Right atrium auricular region (tissue), 2 donors: ENCODE measurements around the gene TSPYL1. TPM values are rescaled to one million over a fixed set of nuclear protein-coding genes. Genes with fewer than 3 reads are reported as not detected.

Source experiments
- DNase-seq: peaks from one replicate; pipeline ENCODE4 v3.0.0-alpha.2; 2019; ENCODE audit warnings: low spot score
- H3K27ac ChIP-seq, 2 donors: fragments of 200-600 bp; sonication (generic); 1 replicate in 1 of 2; 2 replicates in 1 of 2; pipeline ENCODE4 v1.5.1; 2016 to 2019
- H3K27me3 ChIP-seq, 2 donors: fragments of 200-600 bp; sonication (generic); one replicate each; pipeline versions ENCODE4 v1.5.1 to v1.6.0; 2017 to 2019
- H3K36me3 ChIP-seq: fragments of 200-600 bp; sonication (generic); one replicate; pipeline ENCODE4 v1.5.1; 2016
- H3K4me1 ChIP-seq, 2 donors: fragments of 200-600 bp; sonication (generic); one replicate each; pipeline versions ENCODE4 v1.5.1 to v1.6.0; 2017 to 2019
- H3K4me3 ChIP-seq, 2 donors: fragments of 200-600 bp; sonication (generic); 1 replicate in 1 of 2; 2 replicates in 1 of 2; pipeline ENCODE4 v1.5.1; 2017 to 2019; ENCODE audit warnings: mild to moderate bottlenecking in 1 of 2, moderate library complexity in 1 of 2
- H3K9me3 ChIP-seq, 2 donors: fragments of 200-600 bp; sonication (generic); one replicate each; pipeline ENCODE4 v1.5.1; 2019
- total RNA-seq, 2 donors: library from RNA; depleted of rRNA; stranded (reverse); fragments of >200 nt; gene quantifications; one replicate each; pipeline ENCODE4 v1.1.0, GENCODE V29; 2016
- TF ChIP-seq, protein P1 (sequence below), 2 donors: fragments of 200-600 bp; sonication (generic); IDR thresholded peaks; one replicate each; pipeline ENCODE4 v1.5.1; 2019; ENCODE audit warnings: antibody characterized with exemption in 2 of 2

TSPYL1 gene
- total RNA-seq = 10 to 100 TPM; 79.3 to 87.5 TPM

DNA sequence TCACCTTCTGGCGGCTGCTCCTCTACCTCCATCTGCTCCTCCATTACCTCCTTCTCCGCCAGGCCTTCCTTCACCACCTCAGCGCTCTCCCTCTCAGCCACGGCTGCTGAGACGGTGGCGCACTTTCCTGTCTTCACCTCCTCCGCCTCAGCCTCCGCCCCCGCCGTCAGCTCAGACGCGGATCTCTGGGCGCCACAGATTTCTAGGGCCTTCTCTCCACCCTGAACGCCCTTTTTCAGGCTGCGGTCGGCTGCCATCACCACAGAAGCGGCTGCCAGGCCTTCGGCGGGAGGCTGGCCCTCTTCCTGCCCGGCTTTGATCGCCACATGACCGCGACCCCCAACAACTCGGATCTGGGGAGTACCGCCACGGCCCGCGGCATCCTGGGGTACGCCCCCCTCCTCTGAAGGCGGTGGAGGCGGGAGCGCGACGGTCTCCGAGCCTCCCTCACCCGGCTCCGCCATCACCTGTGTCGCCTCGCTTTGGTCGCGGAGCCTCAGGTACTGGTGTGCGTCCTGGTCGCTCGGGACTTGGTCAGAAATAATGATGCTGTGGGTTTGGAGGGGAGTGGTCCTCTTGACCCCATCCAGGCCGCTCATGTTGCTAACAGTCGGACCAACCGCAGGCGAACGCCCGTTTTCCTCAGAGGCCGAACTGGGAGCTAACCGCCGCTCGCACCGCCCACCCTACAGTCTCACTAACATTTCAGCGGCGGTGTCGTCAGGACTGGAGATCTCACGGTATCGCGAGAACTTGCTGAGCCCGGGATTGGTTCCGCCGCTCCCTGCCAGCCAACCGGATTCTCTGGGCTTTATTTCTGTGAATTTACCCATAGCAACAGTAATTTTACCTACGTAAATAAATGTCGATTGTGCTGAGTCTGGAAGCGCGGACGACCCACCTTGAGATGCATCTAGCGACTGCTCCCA is at the start of gene TSPYL1:
Gene TSPYL1 (minus strand): TSS at position 699 of the 929 bp plus-strand sequence. CDS start 100 bp downstream, at position 599.
- peaks cover 0 to 55% of the 10 kb centered on the region in 2 donors for H3K4me1 ChIP-seq
- H3K36me3 ChIP-seq = no peaks in the 10 kb centered on the region
- DNase-seq = peak; percentile 98

GRCh38 chr6:116329156-116329555 is 49.4 kb upstream of the TSPYL1 start:
- Histone ChIP-seq H3K4me1 (peaks cover 0 to 38% of the 10 kb centered on the region in 2 donors), H3K27me3 (no peaks in the 10 kb centered on the region), H3K9me3 (no peaks in the 10 kb centered on the region), H3K27ac (peak overlapping the region; percentile 17 to 61), H3K36me3 (no peaks in the 10 kb centered on the region), H3K4me3 (no peak overlapping the region)
- no peak for DNase-seq
- TF ChIP-seq, protein P1, sequence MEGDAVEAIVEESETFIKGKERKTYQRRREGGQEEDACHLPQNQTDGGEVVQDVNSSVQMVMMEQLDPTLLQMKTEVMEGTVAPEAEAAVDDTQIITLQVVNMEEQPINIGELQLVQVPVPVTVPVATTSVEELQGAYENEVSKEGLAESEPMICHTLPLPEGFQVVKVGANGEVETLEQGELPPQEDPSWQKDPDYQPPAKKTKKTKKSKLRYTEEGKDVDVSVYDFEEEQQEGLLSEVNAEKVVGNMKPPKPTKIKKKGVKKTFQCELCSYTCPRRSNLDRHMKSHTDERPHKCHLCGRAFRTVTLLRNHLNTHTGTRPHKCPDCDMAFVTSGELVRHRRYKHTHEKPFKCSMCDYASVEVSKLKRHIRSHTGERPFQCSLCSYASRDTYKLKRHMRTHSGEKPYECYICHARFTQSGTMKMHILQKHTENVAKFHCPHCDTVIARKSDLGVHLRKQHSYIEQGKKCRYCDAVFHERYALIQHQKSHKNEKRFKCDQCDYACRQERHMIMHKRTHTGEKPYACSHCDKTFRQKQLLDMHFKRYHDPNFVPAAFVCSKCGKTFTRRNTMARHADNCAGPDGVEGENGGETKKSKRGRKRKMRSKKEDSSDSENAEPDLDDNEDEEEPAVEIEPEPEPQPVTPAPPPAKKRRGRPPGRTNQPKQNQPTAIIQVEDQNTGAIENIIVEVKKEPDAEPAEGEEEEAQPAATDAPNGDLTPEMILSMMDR (IDR thresholded peaks at IDR 0.05) = no peak

More for the DNA sequence above, at the start of gene TSPYL1:
- Histone ChIP-seq H3K9me3 (no peaks in the 10 kb centered on the region), H3K27me3 (no peaks in the 10 kb centered on the region), H3K27ac (peak within 1 kb of the TSS; percentile 98 to 100), H3K4me3 (peak within 1 kb of the TSS; percentile 70 to 91)
- TF ChIP-seq, protein P1 (IDR thresholded peaks at IDR 0.05) = no peak

DNA sequence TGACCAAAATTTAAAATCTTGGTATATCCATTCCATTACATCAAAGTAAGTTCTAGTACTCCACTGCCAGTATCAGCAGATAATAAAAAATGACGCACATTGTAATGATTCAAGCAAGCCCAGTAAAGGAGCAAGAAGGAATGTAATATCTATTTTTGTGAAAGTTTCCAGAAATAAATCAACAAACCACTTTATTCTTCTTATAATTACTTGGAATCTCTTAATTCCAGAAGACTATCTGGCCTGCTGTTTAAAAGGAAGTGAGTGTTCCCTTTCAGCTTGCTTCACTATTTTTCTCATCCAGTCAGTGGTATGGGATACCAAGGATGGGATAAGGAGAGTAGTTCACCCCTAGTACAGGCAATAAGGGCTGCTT is 48.8 kb upstream of the TSPYL1 start:
- Histone ChIP-seq H3K27ac (peak overlapping the region; percentile 17 to 61), H3K36me3 (no peaks in the 10 kb centered on the region), H3K27me3 (no peaks in the 10 kb centered on the region), H3K4me3 (no peak overlapping the region), H3K9me3 (no peaks in the 10 kb centered on the region), H3K4me1 (peaks cover 0 to 38% of the 10 kb centered on the region in 2 donors)
- TF ChIP-seq, protein P1 (IDR thresholded peaks at IDR 0.05) = no peak
- DNase-seq = no peak

DNA sequence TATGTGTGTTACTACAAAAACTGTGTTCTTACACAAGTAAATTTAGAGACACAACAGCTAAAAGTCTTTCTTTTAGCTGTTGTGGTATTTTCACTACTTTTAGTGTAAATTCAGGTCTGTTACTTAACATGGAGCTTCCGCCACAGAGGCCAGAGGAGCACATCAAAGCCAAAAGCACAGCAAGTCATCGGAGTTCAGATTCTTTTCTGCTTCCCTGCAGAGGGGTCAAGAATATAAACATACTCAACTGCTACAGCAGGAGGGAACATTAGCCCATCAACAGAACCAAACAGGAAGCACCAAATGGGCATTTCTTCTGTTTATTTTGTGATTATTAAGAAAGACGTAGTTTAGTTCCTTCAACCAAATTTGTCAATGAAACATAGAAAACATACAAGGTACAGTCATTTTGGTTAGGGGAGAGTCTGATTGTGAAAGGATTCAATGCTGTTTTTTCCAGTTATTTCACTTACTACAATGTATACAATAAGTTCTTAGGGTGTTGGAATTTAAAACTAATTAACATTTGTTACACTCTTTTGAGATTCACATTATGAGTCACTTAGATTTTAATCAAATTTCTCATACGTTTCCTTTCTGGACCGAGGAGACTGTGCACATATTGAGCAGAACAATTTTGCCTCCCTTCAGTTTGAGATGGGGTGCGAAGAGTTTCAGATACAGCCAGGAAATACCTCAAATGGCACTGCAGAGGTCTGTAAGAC is 48.2 kb upstream of the TSPYL1 start:
- Histone ChIP-seq H3K27me3 (no peaks in the 10 kb centered on the region), H3K36me3 (no peaks in the 10 kb centered on the region), H3K27ac (peak overlapping the region; percentile 41 to 61), H3K4me1 (peaks cover 0 to 38% of the 10 kb centered on the region in 2 donors), H3K4me3 (no peak overlapping the region), H3K9me3 (no peaks in the 10 kb centered on the region)
- TF ChIP-seq, protein P1 (IDR thresholded peaks at IDR 0.05) = no peak
- no peak for DNase-seq

GRCh38 chr6:116326996-116327395 is 47.3 kb upstream of the TSPYL1 start:
- Histone ChIP-seq H3K36me3 (no peaks in the 10 kb centered on the region), H3K27ac (peak overlapping the region; percentile 41 to 61), H3K27me3 (no peaks in the 10 kb centered on the region), H3K4me3 (no peak overlapping the region), H3K9me3 (no peaks in the 10 kb centered on the region), H3K4me1 (peaks cover 0 to 44% of the 10 kb centered on the region in 2 donors)
- TF ChIP-seq, protein P1 (IDR thresholded peaks at IDR 0.05) = no peak
- DNase-seq = no peak
